ENCODE data around the gene CD14. TPM values are rescaled to one million over a fixed set of nuclear protein-coding genes. Genes with fewer than 3 reads are reported as not detected.
"Not testable (repeated sequence)": the region's sequence is repeated elsewhere in the genome, so short reads cannot be mapped to it uniquely, and the experiment has no call there.

Gene CD14
- total RNA-seq, 1 donor from 2014 or later = 26.2 TPM

DNA sequence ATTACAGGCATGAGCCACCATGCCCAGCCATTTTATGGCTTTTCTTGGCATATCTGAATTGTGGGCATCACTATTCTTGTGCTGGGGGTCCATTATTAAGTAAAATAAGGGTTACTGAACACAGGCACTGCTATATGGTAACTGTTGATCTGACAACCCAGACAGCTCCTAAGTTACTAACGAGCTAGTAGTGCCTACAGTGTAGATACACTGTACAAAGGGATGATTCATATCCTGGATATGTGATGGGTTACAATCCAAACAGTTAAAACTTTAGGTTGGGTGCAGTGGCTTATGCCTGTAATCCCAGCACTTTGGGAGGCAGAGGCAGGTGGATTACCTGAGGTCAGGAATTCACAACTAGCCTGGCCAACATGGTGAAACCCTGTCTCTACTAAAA lies 4.3 kb downstream of the CD14 start:
- H3K9me3 ChIP-seq (replicated peaks) = peaks cover 12% of the 10 kb centered on the region
- no peaks in the 10 kb centered on the region for H3K27me3 ChIP-seq (ENCODE audit: low read depth)
- H3K4me1 ChIP-seq = peaks cover 21% of the 10 kb centered on the region
- H3K4me3 ChIP-seq = no peak overlapping the region
- no peaks in the 10 kb centered on the region for H3K36me3 ChIP-seq
- intact Hi-C loops (cut with micrococcal nuclease) = loop anchor here (10.0 kb wide), 1 partner anchor 54 kb away; no protein-coding TSS in a partner anchor
- TF ChIP-seq, protein P1, sequence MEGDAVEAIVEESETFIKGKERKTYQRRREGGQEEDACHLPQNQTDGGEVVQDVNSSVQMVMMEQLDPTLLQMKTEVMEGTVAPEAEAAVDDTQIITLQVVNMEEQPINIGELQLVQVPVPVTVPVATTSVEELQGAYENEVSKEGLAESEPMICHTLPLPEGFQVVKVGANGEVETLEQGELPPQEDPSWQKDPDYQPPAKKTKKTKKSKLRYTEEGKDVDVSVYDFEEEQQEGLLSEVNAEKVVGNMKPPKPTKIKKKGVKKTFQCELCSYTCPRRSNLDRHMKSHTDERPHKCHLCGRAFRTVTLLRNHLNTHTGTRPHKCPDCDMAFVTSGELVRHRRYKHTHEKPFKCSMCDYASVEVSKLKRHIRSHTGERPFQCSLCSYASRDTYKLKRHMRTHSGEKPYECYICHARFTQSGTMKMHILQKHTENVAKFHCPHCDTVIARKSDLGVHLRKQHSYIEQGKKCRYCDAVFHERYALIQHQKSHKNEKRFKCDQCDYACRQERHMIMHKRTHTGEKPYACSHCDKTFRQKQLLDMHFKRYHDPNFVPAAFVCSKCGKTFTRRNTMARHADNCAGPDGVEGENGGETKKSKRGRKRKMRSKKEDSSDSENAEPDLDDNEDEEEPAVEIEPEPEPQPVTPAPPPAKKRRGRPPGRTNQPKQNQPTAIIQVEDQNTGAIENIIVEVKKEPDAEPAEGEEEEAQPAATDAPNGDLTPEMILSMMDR (IDR thresholded peaks at IDR 0.05; ENCODE audit: borderline replicate concordance) = no peak
- DNase-seq = no peak
- no peak overlapping the region for H3K27ac ChIP-seq (replicated peaks)

DNA sequence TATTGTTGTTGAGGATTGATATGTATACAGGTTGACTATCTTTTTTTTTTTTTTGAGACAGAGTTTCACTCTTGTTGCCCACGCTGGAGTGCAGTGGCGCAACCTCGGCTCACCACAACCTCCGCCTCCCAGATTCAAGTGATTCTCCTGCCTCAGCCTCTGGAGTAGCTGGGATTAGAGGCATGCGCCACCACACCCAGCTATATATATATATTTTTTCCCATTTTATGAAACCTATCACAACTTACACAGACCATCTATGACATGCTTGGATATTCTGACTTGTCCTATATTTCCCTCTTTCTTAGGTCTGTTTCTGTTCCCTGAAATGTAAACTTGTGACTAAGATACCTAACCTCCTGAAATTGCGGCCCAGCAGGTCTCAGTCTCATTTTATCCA lies 5.0 kb downstream of the CD14 start:
- Histone ChIP-seq H3K36me3 (no peaks in the 10 kb centered on the region), H3K27me3 (ENCODE audit: low read depth) (no peaks in the 10 kb centered on the region), H3K4me1 (peaks cover 15% of the 10 kb centered on the region), H3K4me3 (no peak overlapping the region), H3K27ac (replicated peaks) (no peak overlapping the region), H3K9me3 (replicated peaks) (peaks cover 12% of the 10 kb centered on the region)
- TF ChIP-seq, protein P1 (IDR thresholded peaks at IDR 0.05; ENCODE audit: borderline replicate concordance) = no peak
- intact Hi-C loops (cut with micrococcal nuclease) = loop anchor here (10.0 kb wide), 1 partner anchor 53 kb away; no protein-coding TSS in a partner anchor
- DNase-seq = no peak

DNA sequence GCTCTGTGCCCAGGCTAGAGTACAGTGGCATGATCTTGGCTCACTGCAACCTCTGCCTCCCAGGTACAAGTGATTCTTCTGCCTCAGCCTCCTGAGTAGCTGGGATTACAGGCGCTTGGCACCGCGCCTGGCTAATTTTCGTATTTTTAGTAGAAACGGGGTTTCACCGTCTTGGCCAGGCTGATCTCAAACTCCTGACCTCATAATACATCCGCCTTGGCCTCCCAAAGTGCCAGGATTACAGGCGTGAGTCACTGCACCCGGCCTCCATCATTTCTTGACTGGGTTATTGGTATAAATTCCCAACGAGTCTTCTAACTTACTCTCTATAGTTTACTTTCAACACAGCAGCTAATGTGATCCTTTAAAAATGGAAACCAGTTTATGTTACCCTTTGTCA lies 8.1 kb downstream of the CD14 start:
- not testable (repeated sequence) for H3K36me3 ChIP-seq; DNase-seq; H3K27me3 ChIP-seq (ENCODE audit: low read depth); H3K4me1 ChIP-seq; H3K27ac ChIP-seq (replicated peaks); H3K4me3 ChIP-seq
- H3K9me3 ChIP-seq (replicated peaks) = peaks cover 12% of the 10 kb centered on the region
- intact Hi-C loops (cut with micrococcal nuclease) = loop anchor here (10.0 kb wide), 1 partner anchor 50 kb away; no protein-coding TSS in a partner anchor

DNA sequence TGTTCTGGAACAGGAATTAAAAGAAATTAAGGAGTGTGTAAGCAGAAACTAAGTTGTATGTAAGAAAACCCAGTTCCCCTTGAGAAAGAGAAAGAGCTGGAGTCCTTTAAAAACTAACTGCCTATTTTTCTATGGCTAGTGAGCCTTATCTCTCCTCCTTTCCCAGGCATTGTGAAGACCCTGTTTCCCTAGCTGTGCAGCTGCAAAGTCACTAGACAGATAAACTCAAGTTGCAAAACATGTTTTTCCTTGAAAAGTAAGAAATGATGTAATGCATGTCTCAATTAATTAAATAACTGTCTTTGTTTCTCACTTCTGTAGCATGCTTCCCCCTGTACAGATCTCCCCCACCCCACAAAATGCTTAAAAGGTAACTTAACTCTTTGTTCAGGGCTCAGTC lies 9.9 kb downstream of the CD14 start:
- H3K4me1 ChIP-seq = not testable (repeated sequence)
- H3K27ac ChIP-seq (replicated peaks) = peak overlapping the region; percentile 22

DNA sequence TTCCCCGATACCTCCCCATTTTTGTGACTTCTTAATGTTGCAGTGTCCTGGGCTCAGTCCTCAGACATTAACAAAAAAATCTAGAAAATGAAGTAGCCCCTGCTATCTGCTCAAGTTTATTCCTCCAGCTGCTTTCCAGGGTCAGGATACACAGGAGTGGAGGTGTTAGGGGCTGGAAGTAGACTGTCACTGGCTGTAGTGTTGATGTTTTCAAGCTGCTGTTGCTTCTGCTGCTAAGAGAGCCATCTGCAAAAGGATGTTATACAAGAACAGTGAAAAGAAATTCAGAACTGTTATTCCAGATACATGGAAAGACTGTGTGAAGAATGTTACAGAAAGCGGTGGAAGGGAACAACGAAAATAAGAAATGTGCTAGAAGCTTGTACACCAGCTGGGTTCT lies 10.7 kb downstream of the CD14 start:
- intact Hi-C loops (cut with micrococcal nuclease) = loop anchor here (10.0 kb wide), 1 partner anchor 48 kb away; no protein-coding TSS in a partner anchor
- H3K27ac ChIP-seq (replicated peaks) = peak overlapping the region; percentile 22

More for the DNA sequence above, 9.9 kb downstream of the CD14 start:
- intact Hi-C loops (cut with micrococcal nuclease) = loop anchor here (10.0 kb wide), 1 partner anchor 48 kb away; no protein-coding TSS in a partner anchor
- H3K4me3 ChIP-seq; DNase-seq; H3K9me3 ChIP-seq (replicated peaks); H3K36me3 ChIP-seq; H3K27me3 ChIP-seq (ENCODE audit: low read depth): not testable (repeated sequence)

DNA sequence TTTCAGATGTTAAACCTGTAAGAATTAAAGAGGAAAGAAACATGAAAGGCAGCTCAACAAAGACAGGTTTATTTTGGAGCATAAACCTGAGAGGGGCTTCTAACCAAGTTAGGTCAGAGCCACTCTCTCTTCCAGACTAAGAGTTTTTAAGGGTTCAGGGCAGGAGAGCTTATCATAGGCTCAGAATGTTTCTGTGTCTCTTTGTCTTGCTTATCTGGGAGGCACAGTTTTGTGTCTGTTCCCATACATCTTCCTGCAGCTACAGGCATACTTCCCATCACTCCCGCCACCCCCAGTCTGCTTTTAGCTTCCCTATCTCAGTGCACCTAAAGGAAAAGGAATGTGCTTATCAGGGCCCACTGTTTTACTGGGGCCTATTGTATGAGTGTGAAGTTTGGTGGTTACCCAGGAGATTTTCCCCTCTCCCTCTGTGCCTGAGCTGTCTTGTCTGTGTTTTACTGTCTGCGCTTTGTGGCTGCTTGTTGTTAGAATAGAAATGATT lies 21.9 kb downstream of the CD14 start:
- H3K36me3 ChIP-seq = no peaks in the 10 kb centered on the region
- peak overlapping the region; percentile 45 for H3K27ac ChIP-seq (replicated peaks)
- H3K27me3 ChIP-seq (ENCODE audit: low read depth) = no peaks in the 10 kb centered on the region
- H3K4me1 ChIP-seq = peaks cover 13% of the 10 kb centered on the region
- no peak for DNase-seq
- no peak overlapping the region for H3K4me3 ChIP-seq
- intact Hi-C loops (cut with micrococcal nuclease) = no loop called here
- TF ChIP-seq, protein P1 (IDR thresholded peaks at IDR 0.05; ENCODE audit: borderline replicate concordance) = no peak
- H3K9me3 ChIP-seq (replicated peaks) = no peaks in the 10 kb centered on the region

More for the DNA sequence above, 10.7 kb downstream of the CD14 start:
- H3K27me3 ChIP-seq (ENCODE audit: low read depth) = peaks cover 5% of the 10 kb centered on the region
- no peaks in the 10 kb centered on the region for H3K36me3 ChIP-seq
- H3K4me1 ChIP-seq = no peaks in the 10 kb centered on the region
- no peak for DNase-seq
- TF ChIP-seq, protein P1 (IDR thresholded peaks at IDR 0.05; ENCODE audit: borderline replicate concordance) = no peak
- peaks cover 3% of the 10 kb centered on the region for H3K9me3 ChIP-seq (replicated peaks)
- no peak overlapping the region for H3K4me3 ChIP-seq

Data from left ventricle myocardium inferior (tissue), 1 donor.